CD14-positive monocyte (primary cell): Measurements from ENCODE around the gene SLC25A19. TPM values are rescaled to one million over a fixed set of nuclear protein-coding genes. Genes with fewer than 3 reads are reported as not detected.
A peak's percentile ranks its signal among the peaks of the same experiment; 100 is the strongest.

Experiments used
- DNase-seq, 3 donors: peaks; one replicate each; pipeline ENCODE4 v3.0.0-alpha.2; 2011 to 2022
- H2AFZ ChIP-seq: 2 replicates; pipeline ENCODE4 v1.6.0; 2012; ENCODE audit warnings: mild to moderate bottlenecking, low read depth, low read length, inconsistent platforms; ENCODE audit not compliant: insufficient read depth, poor library complexity, severe bottlenecking
- H3K27ac ChIP-seq, 2 donors: 1 replicate in 1 of 2; 2 replicates in 1 of 2; pipeline ENCODE4 v1.5.1; 2012 to 2013; ENCODE audit warnings: low read length in 2 of 2, control low read depth in 1 of 2, inconsistent platforms in 1 of 2, low read depth in 1 of 2, mild to moderate bottlenecking in 1 of 2
- H3K27me3 ChIP-seq, 2 donors: one replicate each; pipeline versions ENCODE4 v1.6.0 to v1.6.1; 2011 to 2013; ENCODE audit warnings: low read length in 2 of 2; ENCODE audit not compliant: control insufficient read depth in 2 of 2, insufficient read depth in 2 of 2
- H3K36me3 ChIP-seq, 2 donors: replicated peaks in 1 of 2; 1 replicate in 1 of 2; 2 replicates in 1 of 2; pipeline versions ENCODE4 v1.5.1 to v1.6.1; 2012 to 2013; ENCODE audit warnings: low read length in 2 of 2, control low read depth in 1 of 2, inconsistent platforms in 1 of 2, mild to moderate bottlenecking in 1 of 2; ENCODE audit not compliant: insufficient read depth in 2 of 2, control insufficient read depth in 1 of 2
- H3K4me1 ChIP-seq, 2 donors: 1 replicate in 1 of 2; 2 replicates in 1 of 2; pipeline versions ENCODE4 v1.5.1 to v1.6.1; 2012 to 2013; ENCODE audit warnings: low read length in 2 of 2, control low read depth in 1 of 2, inconsistent platforms in 1 of 2, mild to moderate bottlenecking in 1 of 2, moderate library complexity in 1 of 2; ENCODE audit not compliant: insufficient read depth in 2 of 2, control insufficient read depth in 1 of 2
- H3K4me2 ChIP-seq: replicated peaks from 2 replicates; pipeline ENCODE3; 2012; ENCODE audit warnings: low read length, moderate library complexity, mild to moderate bottlenecking; ENCODE audit not compliant: poor library complexity, severe bottlenecking; ENCODE audit errors: extremely low read depth
- H3K4me3 ChIP-seq, 3 experiments: fragments of 200-600 bp in 1 of 3; sonication (generic) in 1 of 3; replicated peaks in 1 of 3; 1 replicate in 2 of 3; 2 replicates in 1 of 3; pipeline ENCODE4 v1.5.1; 2011 to 2013; ENCODE audit warnings: low read length in 3 of 3, mild to moderate bottlenecking in 3 of 3, control low read depth in 2 of 3, low read depth in 2 of 3, inconsistent platforms in 1 of 3, moderate library complexity in 1 of 3
- H3K79me2 ChIP-seq: 2 replicates; pipeline ENCODE4 v1.6.0; 2012; ENCODE audit warnings: mild to moderate bottlenecking, control low read depth, inconsistent platforms, low read length, moderate library complexity; ENCODE audit not compliant: insufficient read depth
- H3K9ac ChIP-seq: 2 replicates; pipeline ENCODE4 v1.6.0; 2017; ENCODE audit warnings: low read length, mild to moderate bottlenecking; ENCODE audit not compliant: insufficient read depth, poor library complexity, severe bottlenecking
- H3K9me3 ChIP-seq, 2 donors: replicated peaks in 1 of 2; 1 replicate in 1 of 2; 2 replicates in 1 of 2; pipeline versions ENCODE4 v1.5.1 to v1.6.1; 2012 to 2013; ENCODE audit warnings: low read length in 2 of 2, control low read depth in 1 of 2; ENCODE audit not compliant: control insufficient read depth in 1 of 2, insufficient read depth in 1 of 2
- H4K20me1 ChIP-seq: 2 replicates; pipeline ENCODE4 v1.6.0; 2012; ENCODE audit warnings: mild to moderate bottlenecking, low read length, control low read depth, moderate library complexity; ENCODE audit not compliant: insufficient read depth
- H3K27ac Mint-ChIP-seq, 7 donors: one replicate each; pipeline ENCODE4 v1.8.0; 2020; ENCODE audit warnings: mild to moderate bottlenecking in 7 of 7, mixed read lengths in 7 of 7, moderate library complexity in 6 of 7, inconsistent platforms in 2 of 7
- H3K27me3 Mint-ChIP-seq, 3 donors: one replicate each; pipeline ENCODE4 v1.8.0; 2021 to 2022; ENCODE audit warnings: low read depth in 3 of 3, mild to moderate bottlenecking in 3 of 3, mixed read lengths in 3 of 3, moderate library complexity in 3 of 3, inconsistent platforms in 1 of 3
- H3K36me3 Mint-ChIP-seq, 2 donors: one replicate each; pipeline ENCODE4 v1.8.0; 2020; ENCODE audit warnings: mixed read lengths in 2 of 2, inconsistent platforms in 1 of 2, mild to moderate bottlenecking in 1 of 2
- H3K4me1 Mint-ChIP-seq: one replicate; pipeline ENCODE4 v1.8.0; 2020; ENCODE audit warnings: mild to moderate bottlenecking, mixed read lengths
- H3K4me3 Mint-ChIP-seq, 2 donors: one replicate each; pipeline ENCODE4 v1.8.0; 2020; ENCODE audit warnings: mild to moderate bottlenecking in 2 of 2, mixed read lengths in 2 of 2, moderate library complexity in 1 of 2
- H3K9me3 Mint-ChIP-seq, 7 donors: one replicate each; pipeline ENCODE4 v1.8.0; 2020 to 2022; ENCODE audit warnings: mixed read lengths in 7 of 7, mild to moderate bottlenecking in 6 of 7, moderate library complexity in 6 of 7, inconsistent platforms in 2 of 7
- CTCF ChIP-seq: fragments of 200-600 bp; IDR thresholded peaks from one replicate; pipeline ENCODE4 v1.8.0; 2022; ENCODE audit warnings: antibody characterized with exemption, mild to moderate bottlenecking
- WGBS: methylation state at CpG from one replicate; pipeline ENCODE4 v1.1.5; 2013; ENCODE audit warnings: missing lambda C conversion rate; ENCODE audit not compliant: insufficient coverage; 5-methylcytosine and 5-hydroxymethylcytosine counted together
- intact Hi-C, 2 donors: fragments of 100-400 bp; cut with micrococcal nuclease; formaldehyde crosslinking; loops; one replicate each; pipeline versions ENCODE4 v1.15.0 to v1.15.1; 2023
- polyA plus RNA-seq, 3 donors: library from polyadenylated mRNA; depleted of rRNA in 1 of 3; unstranded in 2 of 3; stranded (reverse) in 1 of 3; fragments of 300-500 nt in 2 of 3; fragments of >200 nt in 1 of 3; fragmentation: Illumina TruSeq in 2 of 3; gene quantifications; 1 replicate in 2 of 3; 2 replicates in 1 of 3; pipeline ENCODE4 v1.2.3, GENCODE V29; 2012 to 2021

The SLC25A19 gene
- polyA plus RNA-seq, 3 donors = 14.4 to 21.5 (median 18.8) TPM

- H3K27ac Mint-ChIP-seq = peak overlapping the region in 3 of 7 donors; percentile 48 to 64 (median 58)
- Histone ChIP-seq H4K20me1 (peaks cover 5% of the 10 kb centered on the region), H3K4me2 (no peak overlapping the region), H3K4me3 (no peak overlapping the region), H3K27me3 (no peaks in the 10 kb centered on the region), H3K27ac (peak overlapping the region in 1 of 2 donors; percentile 20), H3K9ac (no peak overlapping the region), H3K79me2 (peaks cover 25% of the 10 kb centered on the region), H3K36me3 (peaks cover 49 to 59% of the 10 kb centered on the region in 2 donors), H3K4me1 (peaks cover 35 to 36% of the 10 kb centered on the region in 2 donors), H3K9me3 (no peaks in the 10 kb centered on the region), H2AFZ (no peak overlapping the region)
- 98% methylated on average over 10 of the region's 18 CpGs for WGBS
- intact Hi-C loops = no loop called here
- DNase-seq = no peak
- no peaks in the 10 kb centered on the region for H3K9me3 Mint-ChIP-seq
- no peak for TF ChIP-seq CTCF
- H3K4me1 Mint-ChIP-seq = peaks cover 35% of the 10 kb centered on the region
- H3K27me3 Mint-ChIP-seq = peaks cover 0 to 4% (median 2%) of the 10 kb centered on the region in 3 donors
- no peak overlapping the region for H3K4me3 Mint-ChIP-seq
- H3K36me3 Mint-ChIP-seq = peaks cover 55 to 76% of the 10 kb centered on the region in 2 donors
These were observed 57.3 kb downstream of the SLC25A19 start for GRCh38 chr17:75231741-75232464.

GRCh38 chr17:75231071-75231470 lies 58.2 kb downstream of the SLC25A19 start:
- Histone ChIP-seq H3K4me3 (no peak overlapping the region), H2AFZ (no peak overlapping the region), H3K36me3 (peaks cover 48 to 59% of the 10 kb centered on the region in 2 donors), H3K27ac (peak overlapping the region in 1 of 2 donors; percentile 20), H3K4me1 (peaks cover 35 to 37% of the 10 kb centered on the region in 2 donors), H3K9ac (no peak overlapping the region), H3K9me3 (no peaks in the 10 kb centered on the region), H3K79me2 (peaks cover 25% of the 10 kb centered on the region), H4K20me1 (peaks cover 5% of the 10 kb centered on the region), H3K4me2 (no peak overlapping the region), H3K27me3 (no peaks in the 10 kb centered on the region)
- no peak for DNase-seq
- TF ChIP-seq CTCF = no peak
- 100% methylated on average over 5 of the region's 8 CpGs for WGBS
- H3K4me1 Mint-ChIP-seq = peaks cover 38% of the 10 kb centered on the region
- H3K27ac Mint-ChIP-seq = peak overlapping the region in 2 of 7 donors; percentile 36 to 65
- H3K4me3 Mint-ChIP-seq = no peak overlapping the region
- H3K9me3 Mint-ChIP-seq = no peaks in the 10 kb centered on the region
- peaks cover 53 to 76% of the 10 kb centered on the region in 2 donors for H3K36me3 Mint-ChIP-seq
- intact Hi-C loops = no loop called here
- H3K27me3 Mint-ChIP-seq = peaks cover 0 to 4% (median 1%) of the 10 kb centered on the region in 3 donors
